SK-N-SH treated with all-trans-retinoic acid at 6 μM for 48 hours (cell line): ENCODE measurements around the gene GLP2R.

ENCODE experiments used
- ATAC-seq: fragments of 200-7000 bp; cut with Tn5 transposase; 3 replicates; pipeline ENCODE4 v1.9.1; 2020; ENCODE audit warnings: mild to moderate bottlenecking, moderate library complexity
- ARNTL ChIP-seq: fragments of 450-650 bp; formaldehyde crosslinking; IDR thresholded peaks from 2 replicates; pipeline ENCODE4 v1.5.0; 2020; ENCODE audit warnings: low read depth, mild to moderate bottlenecking, moderate library complexity, borderline replicate concordance
- BACH2 ChIP-seq: fragments of 250-450 bp; sonication (Bioruptor Pico); IDR thresholded peaks from 2 replicates; pipeline ENCODE4 v1.9.0; 2021; ENCODE audit warnings: mild to moderate bottlenecking, borderline replicate concordance
- GLIS3 ChIP-seq: fragments of 250-450 bp; sonication (Bioruptor Pico); IDR thresholded peaks from 2 replicates; pipeline ENCODE4 v1.5.0; 2020; ENCODE audit warnings: mild to moderate bottlenecking, moderate library complexity
- ISL1 ChIP-seq: fragments of 250-450 bp; sonication (Bioruptor Pico); IDR thresholded peaks from 2 replicates; pipeline ENCODE4 v2.1.2; 2022; ENCODE audit warnings: mild to moderate bottlenecking, moderate library complexity
- OSR1 ChIP-seq: fragments of 250-450 bp; sonication (Bioruptor Pico); IDR thresholded peaks from 2 replicates; pipeline ENCODE4 v1.8.0; 2022; ENCODE audit warnings: moderate library complexity, mild to moderate bottlenecking, inconsistent platforms
- PPARA ChIP-seq: fragments of 250-450 bp; sonication (Bioruptor Pico); IDR thresholded peaks from 2 replicates; pipeline ENCODE4 v1.5.0; 2020; ENCODE audit warnings: mild to moderate bottlenecking, borderline replicate concordance
- SNAI2 ChIP-seq: fragments of 250-450 bp; sonication (Bioruptor Pico); IDR thresholded peaks from 2 replicates; pipeline ENCODE4 v1.5.0; 2020; ENCODE audit warnings: mild to moderate bottlenecking, moderate library complexity
- TCF4 ChIP-seq: fragments of 250-450 bp; sonication (Bioruptor Pico); IDR thresholded peaks from 2 replicates; pipeline ENCODE4 v1.8.0; 2021; ENCODE audit warnings: mild to moderate bottlenecking, moderate library complexity, borderline replicate concordance
- TOX ChIP-seq: fragments of 250-450 bp; sonication (Bioruptor Pico); IDR thresholded peaks from 2 replicates; pipeline ENCODE4 v1.8.0; 2021; ENCODE audit warnings: mild to moderate bottlenecking, moderate library complexity, borderline replicate concordance
- ZC3H10 ChIP-seq: fragments of 250-450 bp; sonication (Bioruptor Pico); IDR thresholded peaks from 2 replicates; pipeline ENCODE4 v1.5.1; 2021; ENCODE audit warnings: mild to moderate bottlenecking, moderate library complexity
- ZFP30 ChIP-seq: fragments of 450-650 bp; formaldehyde crosslinking; IDR thresholded peaks from 2 replicates; pipeline ENCODE4 v1.5.0; 2022; ENCODE audit warnings: mild to moderate bottlenecking, moderate library complexity
- ZNF565 ChIP-seq: fragments of 450-650 bp; formaldehyde crosslinking; conservative IDR thresholded peaks from 2 replicates; pipeline ENCODE4 v1.5.0; 2020; ENCODE audit warnings: low read depth, mild to moderate bottlenecking, moderate library complexity
- ZNF70 ChIP-seq: fragments of 450-650 bp; formaldehyde crosslinking; IDR thresholded peaks from 2 replicates; pipeline ENCODE4 v1.5.0; 2020; ENCODE audit warnings: mild to moderate bottlenecking, moderate library complexity
- ZNF8 ChIP-seq: fragments of 450-650 bp; formaldehyde crosslinking; IDR thresholded peaks from 2 replicates; pipeline ENCODE4 v1.5.0; 2020; ENCODE audit warnings: mild to moderate bottlenecking, moderate library complexity
- TF ChIP-seq, protein P1 (sequence below): fragments of 250-450 bp; sonication (Bioruptor Pico); IDR thresholded peaks from 2 replicates; pipeline ENCODE4 v1.8.0; 2021; ENCODE audit warnings: low read depth, mild to moderate bottlenecking, moderate library complexity, borderline replicate concordance
- TF ChIP-seq, protein P2 (sequence below): fragments of 250-450 bp; sonication (Bioruptor Pico); IDR thresholded peaks from 2 replicates; pipeline ENCODE4 v1.5.0; 2020; ENCODE audit warnings: mild to moderate bottlenecking, moderate library complexity
- TF ChIP-seq, protein P3 (sequence below): fragments of 250-450 bp; sonication (Bioruptor Pico); IDR thresholded peaks from 2 replicates; pipeline ENCODE4 v1.5.1; 2020; ENCODE audit warnings: low read depth, mild to moderate bottlenecking, moderate library complexity
- TF ChIP-seq, protein P4 (sequence below): fragments of 250-450 bp; sonication (Bioruptor Pico); IDR thresholded peaks from 2 replicates; pipeline ENCODE4 v1.8.0; 2020; ENCODE audit warnings: mild to moderate bottlenecking, moderate library complexity, borderline replicate concordance
- TF ChIP-seq, protein P5 (sequence below): fragments of 250-450 bp; sonication (Bioruptor Pico); IDR thresholded peaks from 2 replicates; pipeline ENCODE4 v1.5.1; 2021; ENCODE audit warnings: mild to moderate bottlenecking, moderate library complexity

The GLP2R gene, protein sequence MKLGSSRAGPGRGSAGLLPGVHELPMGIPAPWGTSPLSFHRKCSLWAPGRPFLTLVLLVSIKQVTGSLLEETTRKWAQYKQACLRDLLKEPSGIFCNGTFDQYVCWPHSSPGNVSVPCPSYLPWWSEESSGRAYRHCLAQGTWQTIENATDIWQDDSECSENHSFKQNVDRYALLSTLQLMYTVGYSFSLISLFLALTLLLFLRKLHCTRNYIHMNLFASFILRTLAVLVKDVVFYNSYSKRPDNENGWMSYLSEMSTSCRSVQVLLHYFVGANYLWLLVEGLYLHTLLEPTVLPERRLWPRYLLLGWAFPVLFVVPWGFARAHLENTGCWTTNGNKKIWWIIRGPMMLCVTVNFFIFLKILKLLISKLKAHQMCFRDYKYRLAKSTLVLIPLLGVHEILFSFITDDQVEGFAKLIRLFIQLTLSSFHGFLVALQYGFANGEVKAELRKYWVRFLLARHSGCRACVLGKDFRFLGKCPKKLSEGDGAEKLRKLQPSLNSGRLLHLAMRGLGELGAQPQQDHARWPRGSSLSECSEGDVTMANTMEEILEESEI

DNA sequence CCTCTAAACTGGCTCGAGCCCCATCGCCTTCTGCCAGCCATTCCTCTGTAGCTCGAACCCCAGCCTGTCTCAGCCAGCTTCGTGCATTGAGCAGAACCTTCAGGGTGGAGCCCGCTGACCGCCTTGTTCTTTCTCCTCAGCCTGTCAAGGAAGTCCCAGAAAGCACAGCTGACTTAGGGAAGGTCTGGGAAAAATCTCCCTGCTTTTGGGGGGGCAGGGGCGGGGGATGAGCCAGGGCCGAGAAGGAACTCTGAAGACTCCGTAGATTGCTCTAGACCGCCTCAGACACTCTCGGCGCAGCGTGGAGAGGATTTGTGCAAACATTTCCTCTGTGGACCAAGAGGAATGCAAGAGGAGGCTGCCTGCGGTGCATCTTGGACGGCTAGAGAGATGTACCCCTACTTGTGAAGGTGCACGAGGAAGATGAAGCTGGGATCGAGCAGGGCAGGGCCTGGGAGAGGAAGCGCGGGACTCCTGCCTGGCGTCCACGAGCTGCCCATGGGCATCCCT lies at the start of gene GLP2R:
GLP2R (plus strand) TSS at position 284 of the 510 bp plus-strand sequence; CDS start at position 424, 140 bp downstream.
- ATAC-seq, result no peak

DNA sequence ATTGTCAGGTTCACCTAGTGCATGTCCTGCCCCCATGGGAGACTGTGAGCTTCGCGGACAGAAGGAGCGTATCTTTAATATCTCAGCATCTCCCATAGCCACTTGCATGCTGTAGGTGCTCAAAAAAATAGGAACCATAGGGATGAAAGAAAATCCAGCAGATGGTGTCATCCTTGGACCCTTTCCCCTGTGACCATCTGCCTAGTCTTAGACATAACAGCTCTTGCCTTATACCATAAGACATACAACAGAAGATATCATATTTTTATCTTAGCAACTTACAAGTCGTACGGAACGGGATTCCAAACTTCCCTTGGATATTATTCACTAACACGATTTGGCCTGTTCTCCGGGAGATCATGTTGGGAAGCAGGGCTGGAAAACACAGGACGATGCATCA lies 48.8 kb upstream of the GLP2R start:
- no peak for ATAC-seq
- TF ChIP-seq, protein P1, sequence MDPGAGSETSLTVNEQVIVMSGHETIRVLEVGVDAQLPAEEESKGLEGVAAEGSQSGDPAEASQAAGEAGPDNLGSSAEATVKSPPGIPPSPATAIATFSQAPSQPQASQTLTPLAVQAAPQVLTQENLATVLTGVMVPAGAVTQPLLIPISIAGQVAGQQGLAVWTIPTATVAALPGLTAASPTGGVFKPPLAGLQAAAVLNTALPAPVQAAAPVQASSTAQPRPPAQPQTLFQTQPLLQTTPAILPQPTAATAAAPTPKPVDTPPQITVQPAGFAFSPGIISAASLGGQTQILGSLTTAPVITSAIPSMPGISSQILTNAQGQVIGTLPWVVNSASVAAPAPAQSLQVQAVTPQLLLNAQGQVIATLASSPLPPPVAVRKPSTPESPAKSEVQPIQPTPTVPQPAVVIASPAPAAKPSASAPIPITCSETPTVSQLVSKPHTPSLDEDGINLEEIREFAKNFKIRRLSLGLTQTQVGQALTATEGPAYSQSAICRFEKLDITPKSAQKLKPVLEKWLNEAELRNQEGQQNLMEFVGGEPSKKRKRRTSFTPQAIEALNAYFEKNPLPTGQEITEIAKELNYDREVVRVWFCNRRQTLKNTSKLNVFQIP, result no peak
- TF ChIP-seq SNAI2 (CRISPR knock-in tag), result no peak
- TF ChIP-seq ZNF8 (CRISPR knock-in tag), result no peak
- TF ChIP-seq ZC3H10 (CRISPR knock-in tag), result no peak
- TF ChIP-seq TCF4 (CRISPR knock-in tag), result no peak
- no peak for TF ChIP-seq TOX (CRISPR knock-in tag)
- TF ChIP-seq ISL1 (CRISPR knock-in tag), result no peak
- TF ChIP-seq BACH2, result no peak
- no peak for TF ChIP-seq GLIS3 (CRISPR knock-in tag)
- TF ChIP-seq PPARA, result no peak
- TF ChIP-seq, protein P2, sequence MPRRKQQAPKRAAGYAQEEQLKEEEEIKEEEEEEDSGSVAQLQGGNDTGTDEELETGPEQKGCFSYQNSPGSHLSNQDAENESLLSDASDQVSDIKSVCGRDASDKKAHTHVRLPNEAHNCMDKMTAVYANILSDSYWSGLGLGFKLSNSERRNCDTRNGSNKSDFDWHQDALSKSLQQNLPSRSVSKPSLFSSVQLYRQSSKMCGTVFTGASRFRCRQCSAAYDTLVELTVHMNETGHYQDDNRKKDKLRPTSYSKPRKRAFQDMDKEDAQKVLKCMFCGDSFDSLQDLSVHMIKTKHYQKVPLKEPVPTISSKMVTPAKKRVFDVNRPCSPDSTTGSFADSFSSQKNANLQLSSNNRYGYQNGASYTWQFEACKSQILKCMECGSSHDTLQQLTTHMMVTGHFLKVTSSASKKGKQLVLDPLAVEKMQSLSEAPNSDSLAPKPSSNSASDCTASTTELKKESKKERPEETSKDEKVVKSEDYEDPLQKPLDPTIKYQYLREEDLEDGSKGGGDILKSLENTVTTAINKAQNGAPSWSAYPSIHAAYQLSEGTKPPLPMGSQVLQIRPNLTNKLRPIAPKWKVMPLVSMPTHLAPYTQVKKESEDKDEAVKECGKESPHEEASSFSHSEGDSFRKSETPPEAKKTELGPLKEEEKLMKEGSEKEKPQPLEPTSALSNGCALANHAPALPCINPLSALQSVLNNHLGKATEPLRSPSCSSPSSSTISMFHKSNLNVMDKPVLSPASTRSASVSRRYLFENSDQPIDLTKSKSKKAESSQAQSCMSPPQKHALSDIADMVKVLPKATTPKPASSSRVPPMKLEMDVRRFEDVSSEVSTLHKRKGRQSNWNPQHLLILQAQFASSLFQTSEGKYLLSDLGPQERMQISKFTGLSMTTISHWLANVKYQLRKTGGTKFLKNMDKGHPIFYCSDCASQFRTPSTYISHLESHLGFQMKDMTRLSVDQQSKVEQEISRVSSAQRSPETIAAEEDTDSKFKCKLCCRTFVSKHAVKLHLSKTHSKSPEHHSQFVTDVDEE (CRISPR knock-in tag), result no peak
- TF ChIP-seq ZNF70 (CRISPR knock-in tag), result no peak
- TF ChIP-seq ZFP30 (CRISPR knock-in tag), result no peak

More for the DNA sequence above, at the start of gene GLP2R:
- TF ChIP-seq GLIS3 (CRISPR knock-in tag), result no peak
- no peak for TF ChIP-seq ZNF8 (CRISPR knock-in tag)
- TF ChIP-seq OSR1 (CRISPR knock-in tag), result no peak
- no peak for TF ChIP-seq BACH2
- TF ChIP-seq, protein P2 (CRISPR knock-in tag), result no peak
- TF ChIP-seq, protein P3, sequence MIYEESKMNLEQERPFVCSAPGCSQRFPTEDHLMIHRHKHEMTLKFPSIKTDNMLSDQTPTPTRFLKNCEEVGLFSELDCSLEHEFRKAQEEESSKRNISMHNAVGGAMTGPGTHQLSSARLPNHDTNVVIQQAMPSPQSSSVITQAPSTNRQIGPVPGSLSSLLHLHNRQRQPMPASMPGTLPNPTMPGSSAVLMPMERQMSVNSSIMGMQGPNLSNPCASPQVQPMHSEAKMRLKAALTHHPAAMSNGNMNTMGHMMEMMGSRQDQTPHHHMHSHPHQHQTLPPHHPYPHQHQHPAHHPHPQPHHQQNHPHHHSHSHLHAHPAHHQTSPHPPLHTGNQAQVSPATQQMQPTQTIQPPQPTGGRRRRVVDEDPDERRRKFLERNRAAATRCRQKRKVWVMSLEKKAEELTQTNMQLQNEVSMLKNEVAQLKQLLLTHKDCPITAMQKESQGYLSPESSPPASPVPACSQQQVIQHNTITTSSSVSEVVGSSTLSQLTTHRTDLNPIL (CRISPR knock-in tag), result no peak
- TF ChIP-seq, protein P4, sequence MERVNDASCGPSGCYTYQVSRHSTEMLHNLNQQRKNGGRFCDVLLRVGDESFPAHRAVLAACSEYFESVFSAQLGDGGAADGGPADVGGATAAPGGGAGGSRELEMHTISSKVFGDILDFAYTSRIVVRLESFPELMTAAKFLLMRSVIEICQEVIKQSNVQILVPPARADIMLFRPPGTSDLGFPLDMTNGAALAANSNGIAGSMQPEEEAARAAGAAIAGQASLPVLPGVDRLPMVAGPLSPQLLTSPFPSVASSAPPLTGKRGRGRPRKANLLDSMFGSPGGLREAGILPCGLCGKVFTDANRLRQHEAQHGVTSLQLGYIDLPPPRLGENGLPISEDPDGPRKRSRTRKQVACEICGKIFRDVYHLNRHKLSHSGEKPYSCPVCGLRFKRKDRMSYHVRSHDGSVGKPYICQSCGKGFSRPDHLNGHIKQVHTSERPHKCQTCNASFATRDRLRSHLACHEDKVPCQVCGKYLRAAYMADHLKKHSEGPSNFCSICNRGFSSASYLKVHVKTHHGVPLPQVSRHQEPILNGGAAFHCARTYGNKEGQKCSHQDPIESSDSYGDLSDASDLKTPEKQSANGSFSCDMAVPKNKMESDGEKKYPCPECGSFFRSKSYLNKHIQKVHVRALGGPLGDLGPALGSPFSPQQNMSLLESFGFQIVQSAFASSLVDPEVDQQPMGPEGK (CRISPR knock-in tag), result no peak
- TF ChIP-seq ZC3H10 (CRISPR knock-in tag), result no peak
- TF ChIP-seq ARNTL (CRISPR knock-in tag), result no peak
- no peak for TF ChIP-seq ISL1 (CRISPR knock-in tag)
- no peak for TF ChIP-seq TOX (CRISPR knock-in tag)
- TF ChIP-seq, protein P5, sequence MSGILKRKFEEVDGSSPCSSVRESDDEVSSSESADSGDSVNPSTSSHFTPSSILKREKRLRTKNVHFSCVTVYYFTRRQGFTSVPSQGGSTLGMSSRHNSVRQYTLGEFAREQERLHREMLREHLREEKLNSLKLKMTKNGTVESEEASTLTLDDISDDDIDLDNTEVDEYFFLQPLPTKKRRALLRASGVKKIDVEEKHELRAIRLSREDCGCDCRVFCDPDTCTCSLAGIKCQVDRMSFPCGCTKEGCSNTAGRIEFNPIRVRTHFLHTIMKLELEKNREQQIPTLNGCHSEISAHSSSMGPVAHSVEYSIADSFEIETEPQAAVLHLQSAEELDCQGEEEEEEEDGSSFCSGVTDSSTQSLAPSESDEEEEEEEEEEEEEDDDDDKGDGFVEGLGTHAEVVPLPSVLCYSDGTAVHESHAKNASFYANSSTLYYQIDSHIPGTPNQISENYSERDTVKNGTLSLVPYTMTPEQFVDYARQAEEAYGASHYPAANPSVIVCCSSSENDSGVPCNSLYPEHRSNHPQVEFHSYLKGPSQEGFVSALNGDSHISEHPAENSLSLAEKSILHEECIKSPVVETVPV, result no peak
- no peak for TF ChIP-seq ZNF565 (CRISPR knock-in tag)
- TF ChIP-seq, protein P1, result no peak
